HEK293 (cell line): ENCODE measurements around the gene RBFOX1.

Experiments used
- RBAK ChIP-seq: fragments of 450-650 bp; formaldehyde crosslinking; IDR thresholded peaks from 2 replicates; pipeline ENCODE4 v1.5.1; 2016; ENCODE audit warnings: missing biosample characterization, missing genetic modification characterization
- TRIM28 ChIP-seq: IDR thresholded peaks from 2 replicates; pipeline ENCODE4 v1.6.1; 2011; ENCODE audit warnings: low read length, control low read depth, borderline replicate concordance
- ZBTB7A ChIP-seq: fragments of 450-650 bp; formaldehyde crosslinking; IDR thresholded peaks from 2 replicates; pipeline ENCODE4 v1.5.1; 2016; ENCODE audit warnings: low read depth, missing biosample characterization, missing genetic modification characterization
- ZNF146 ChIP-seq: fragments of 450-650 bp; formaldehyde crosslinking; IDR thresholded peaks from 2 replicates; pipeline ENCODE4 v1.5.1; 2016; ENCODE audit warnings: missing biosample characterization, missing genetic modification characterization
- ZNF169 ChIP-seq: fragments of 450-650 bp; formaldehyde crosslinking; IDR thresholded peaks from 2 replicates; pipeline ENCODE4 v1.5.1; 2016; ENCODE audit warnings: missing biosample characterization, missing genetic modification characterization
- ZNF266 ChIP-seq: fragments of 450-650 bp; formaldehyde crosslinking; IDR thresholded peaks from 2 replicates; pipeline ENCODE4 v1.5.1; 2016; ENCODE audit warnings: missing biosample characterization, missing genetic modification characterization, low read depth
- ZNF274 ChIP-seq, 2 experiments: fragments of 200-500 bp in 1 of 2; fragments of 450-650 bp in 1 of 2; sonication (Bioruptor generic) in 1 of 2; formaldehyde crosslinking in 1 of 2; IDR thresholded peaks; 2 replicates each; pipeline versions ENCODE4 v1.5.1 to v1.6.1; 2014 to 2016; ENCODE audit warnings: borderline replicate concordance in 1 of 2, inconsistent platforms in 1 of 2, low read length in 1 of 2, missing biosample characterization in 1 of 2, missing genetic modification characterization in 1 of 2
- ZNF514 ChIP-seq: fragments of 450-650 bp; formaldehyde crosslinking; IDR thresholded peaks from 2 replicates; pipeline ENCODE4 v1.5.1; 2016; ENCODE audit warnings: missing biosample characterization, missing genetic modification characterization
- ZNF624 ChIP-seq: fragments of 450-650 bp; formaldehyde crosslinking; IDR thresholded peaks from 2 replicates; pipeline ENCODE4 v1.5.1; 2017; ENCODE audit warnings: missing biosample characterization, missing genetic modification characterization
- TF ChIP-seq, protein P1 (sequence below): fragments of 450-650 bp; formaldehyde crosslinking; IDR thresholded peaks from 2 replicates; pipeline ENCODE4 v1.5.1; 2016; ENCODE audit warnings: missing biosample characterization, missing genetic modification characterization
- TF ChIP-seq, protein P2 (sequence below): fragments of 450-650 bp; formaldehyde crosslinking; IDR thresholded peaks from 2 replicates; pipeline ENCODE4 v1.5.1; 2017; ENCODE audit warnings: missing biosample characterization, mild to moderate bottlenecking, missing genetic modification characterization, moderate library complexity

DNA sequence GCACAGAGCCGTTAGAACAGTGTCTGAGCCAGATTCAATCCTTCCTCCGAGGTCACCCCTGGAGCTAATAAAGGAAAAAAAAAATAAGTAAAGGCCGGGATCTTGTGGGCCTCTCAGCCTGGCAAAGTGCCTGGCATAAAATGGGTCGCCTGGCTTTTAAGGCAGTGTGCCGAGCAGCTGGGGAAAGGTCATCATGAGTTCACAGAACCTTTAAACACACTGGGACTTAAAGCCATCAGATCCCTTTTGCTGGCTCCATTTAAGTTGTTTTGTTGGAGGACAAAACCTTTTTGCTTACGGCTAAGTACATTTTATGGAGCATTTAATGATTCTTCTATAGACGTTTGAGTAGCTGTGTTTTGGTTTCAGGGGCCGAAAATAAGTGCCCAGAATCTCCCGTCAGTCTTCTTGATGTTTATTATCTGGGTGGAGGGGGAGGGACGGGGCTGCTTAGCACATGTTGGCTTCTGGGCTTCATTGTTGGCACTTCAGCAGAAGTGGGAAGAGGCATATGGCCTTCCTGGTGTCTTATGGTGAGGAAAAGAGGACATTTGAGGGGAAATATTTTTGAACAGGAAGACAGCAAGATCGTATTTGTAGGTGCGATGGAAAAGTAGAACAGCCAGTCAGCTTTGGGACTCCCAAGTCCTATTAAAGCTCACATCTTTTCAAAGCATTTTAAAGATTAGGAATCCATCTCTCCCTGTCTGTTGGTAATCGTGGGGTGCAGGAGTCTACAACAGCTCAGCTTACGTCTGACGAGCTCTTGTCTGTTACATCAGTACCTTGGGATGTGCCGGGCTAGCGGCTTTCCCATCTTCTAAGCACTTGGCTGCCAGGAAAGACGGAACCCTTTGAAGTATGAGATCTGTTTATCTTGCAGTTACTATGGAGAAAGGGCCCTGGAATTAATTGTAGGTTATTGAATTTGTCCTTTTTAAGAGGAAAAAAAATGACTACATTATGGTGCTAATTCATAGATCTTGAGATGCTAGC, 31.1 kb downstream of the RBFOX1 start:
- TF ChIP-seq, protein P1, sequence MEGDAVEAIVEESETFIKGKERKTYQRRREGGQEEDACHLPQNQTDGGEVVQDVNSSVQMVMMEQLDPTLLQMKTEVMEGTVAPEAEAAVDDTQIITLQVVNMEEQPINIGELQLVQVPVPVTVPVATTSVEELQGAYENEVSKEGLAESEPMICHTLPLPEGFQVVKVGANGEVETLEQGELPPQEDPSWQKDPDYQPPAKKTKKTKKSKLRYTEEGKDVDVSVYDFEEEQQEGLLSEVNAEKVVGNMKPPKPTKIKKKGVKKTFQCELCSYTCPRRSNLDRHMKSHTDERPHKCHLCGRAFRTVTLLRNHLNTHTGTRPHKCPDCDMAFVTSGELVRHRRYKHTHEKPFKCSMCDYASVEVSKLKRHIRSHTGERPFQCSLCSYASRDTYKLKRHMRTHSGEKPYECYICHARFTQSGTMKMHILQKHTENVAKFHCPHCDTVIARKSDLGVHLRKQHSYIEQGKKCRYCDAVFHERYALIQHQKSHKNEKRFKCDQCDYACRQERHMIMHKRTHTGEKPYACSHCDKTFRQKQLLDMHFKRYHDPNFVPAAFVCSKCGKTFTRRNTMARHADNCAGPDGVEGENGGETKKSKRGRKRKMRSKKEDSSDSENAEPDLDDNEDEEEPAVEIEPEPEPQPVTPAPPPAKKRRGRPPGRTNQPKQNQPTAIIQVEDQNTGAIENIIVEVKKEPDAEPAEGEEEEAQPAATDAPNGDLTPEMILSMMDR = no peak
- TF ChIP-seq ZNF514 (no peak), ZNF146 (tag by site-specific recombination) (no peak), ZNF266 (tag by site-specific recombination) (no peak), RBAK (tag by site-specific recombination) (no peak), ZNF274 (IDR thresholded peaks at IDR 0.05; ENCODE audit: low read length) (no peak), ZNF274 (tag by site-specific recombination; IDR thresholded peaks at IDR 0.05; ENCODE audit: borderline replicate concordance) (no peak), ZNF624 (tag by site-specific recombination) (no peak), TRIM28 (no peak), ZNF169 (tag by site-specific recombination) (no peak), ZBTB7A (tag by site-specific recombination) (no peak)
- TF ChIP-seq, protein P2, sequence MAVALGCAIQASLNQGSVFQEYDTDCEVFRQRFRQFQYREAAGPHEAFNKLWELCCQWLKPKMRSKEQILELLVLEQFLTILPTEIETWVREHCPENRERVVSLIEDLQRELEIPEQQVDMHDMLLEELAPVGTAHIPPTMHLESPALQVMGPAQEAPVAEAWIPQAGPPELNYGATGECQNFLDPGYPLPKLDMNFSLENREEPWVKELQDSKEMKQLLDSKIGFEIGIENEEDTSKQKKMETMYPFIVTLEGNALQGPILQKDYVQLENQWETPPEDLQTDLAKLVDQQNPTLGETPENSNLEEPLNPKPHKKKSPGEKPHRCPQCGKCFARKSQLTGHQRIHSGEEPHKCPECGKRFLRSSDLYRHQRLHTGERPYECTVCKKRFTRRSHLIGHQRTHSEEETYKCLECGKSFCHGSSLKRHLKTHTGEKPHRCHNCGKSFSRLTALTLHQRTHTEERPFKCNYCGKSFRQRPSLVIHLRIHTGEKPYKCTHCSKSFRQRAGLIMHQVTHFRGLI (tag by site-specific recombination) = no peak
